ENCODE results near the gene ZNF608.

ZNF608 gene

GRCh38 chr5:124736805-124737188 is 9.6 kb downstream of the ZNF608 start:
- DNase-seq = no peak

DNA sequence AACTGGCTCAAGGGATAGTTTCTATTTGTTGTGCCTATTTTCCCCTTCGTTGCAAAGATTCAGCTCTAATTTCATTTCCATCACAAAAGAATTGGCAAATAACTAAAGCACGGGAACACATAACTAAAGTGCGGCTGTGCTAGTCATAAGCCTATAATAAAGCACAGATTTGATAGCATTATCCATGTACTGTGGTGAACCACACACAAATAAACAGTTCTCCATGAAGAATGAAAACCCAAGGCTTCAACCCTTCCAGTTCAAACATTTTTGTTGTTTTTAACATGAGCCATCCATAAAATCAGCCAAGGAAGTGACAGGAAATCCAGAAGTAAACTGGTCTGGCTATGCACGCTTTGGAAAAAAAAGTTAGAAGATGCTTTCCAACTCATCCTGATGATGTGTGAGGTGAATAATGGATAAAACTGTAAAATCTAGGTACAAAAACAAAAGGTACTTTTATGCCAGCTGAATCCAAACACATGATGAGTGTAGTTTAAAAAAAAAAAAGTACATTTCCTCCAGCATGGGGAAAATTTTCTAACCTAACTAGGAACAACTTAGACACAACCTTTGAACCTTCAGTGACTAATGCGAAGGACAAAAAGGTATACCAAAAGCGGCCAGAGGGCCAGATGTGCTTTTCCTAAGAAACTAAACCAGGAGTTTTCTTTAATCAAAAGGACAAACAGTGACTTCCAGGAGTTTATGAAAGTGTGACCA is 10.2 kb downstream of the ZNF608 start:
- no peak for DNase-seq

GRCh38 chr5:124735169-124735858 is 11.1 kb downstream of the ZNF608 start:
- no peak for DNase-seq

DNA sequence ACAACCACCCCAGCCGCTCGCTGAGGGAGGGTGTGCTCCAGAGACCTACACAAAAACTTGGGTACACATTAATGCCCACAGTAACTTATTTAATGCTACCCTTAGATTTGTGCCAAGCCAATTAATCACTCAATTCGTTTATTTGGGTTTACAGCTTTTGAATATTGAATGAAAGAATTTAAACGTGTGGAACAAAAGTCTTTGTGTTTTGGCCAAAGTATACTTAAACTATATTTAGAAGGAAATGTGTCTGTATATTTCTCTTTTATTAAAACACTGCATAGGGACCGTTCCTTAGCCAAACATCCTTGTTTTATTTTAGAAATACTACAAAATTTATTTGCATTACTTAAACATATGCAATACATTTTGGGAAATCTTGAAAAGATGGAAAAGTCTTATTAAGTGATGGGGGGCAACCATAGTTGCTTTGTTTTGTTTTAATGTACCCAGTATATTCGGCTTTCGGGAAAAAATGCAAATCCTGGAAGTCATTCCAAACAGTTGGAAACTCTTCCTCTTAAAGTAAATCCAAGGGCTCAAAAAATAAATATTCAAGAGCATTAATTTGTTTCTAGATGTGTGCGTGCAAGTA is 11.8 kb downstream of the ZNF608 start:
- DNase-seq = no peak

- no peak for DNase-seq
Measured at GRCh38 chr5:124733329-124733650, 13.1 kb downstream of the ZNF608 start.

- DNase-seq = no peak
Measured at GRCh38 chr5:124732428-124733328, 13.8 kb downstream of the ZNF608 start.

- no peak for DNase-seq
Measured at GRCh38 chr5:124730381-124730780, 16.1 kb downstream of the ZNF608 start.

- no peak for DNase-seq
Measured at GRCh38 chr5:124729720-124730359, 16.6 kb downstream of the ZNF608 start.

DNA sequence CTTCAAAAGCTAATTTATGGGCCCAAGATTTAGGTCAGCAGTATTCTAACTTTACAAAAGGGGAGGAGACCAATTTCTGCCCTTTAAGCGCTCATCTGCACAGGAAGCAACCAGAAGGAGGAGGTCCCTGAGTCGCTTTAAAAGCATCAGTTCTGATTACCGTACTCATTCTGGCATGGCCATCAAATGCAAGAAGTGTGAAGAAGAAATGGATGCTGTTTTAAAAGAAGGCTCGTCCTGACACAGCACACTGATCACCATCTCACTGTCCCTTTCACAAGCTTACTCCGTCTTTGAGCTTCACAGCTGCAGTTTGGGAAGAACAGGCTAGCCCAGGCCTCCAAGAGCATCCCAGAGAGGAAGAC is 17.5 kb downstream of the ZNF608 start:
- no peak for DNase-seq

DNA sequence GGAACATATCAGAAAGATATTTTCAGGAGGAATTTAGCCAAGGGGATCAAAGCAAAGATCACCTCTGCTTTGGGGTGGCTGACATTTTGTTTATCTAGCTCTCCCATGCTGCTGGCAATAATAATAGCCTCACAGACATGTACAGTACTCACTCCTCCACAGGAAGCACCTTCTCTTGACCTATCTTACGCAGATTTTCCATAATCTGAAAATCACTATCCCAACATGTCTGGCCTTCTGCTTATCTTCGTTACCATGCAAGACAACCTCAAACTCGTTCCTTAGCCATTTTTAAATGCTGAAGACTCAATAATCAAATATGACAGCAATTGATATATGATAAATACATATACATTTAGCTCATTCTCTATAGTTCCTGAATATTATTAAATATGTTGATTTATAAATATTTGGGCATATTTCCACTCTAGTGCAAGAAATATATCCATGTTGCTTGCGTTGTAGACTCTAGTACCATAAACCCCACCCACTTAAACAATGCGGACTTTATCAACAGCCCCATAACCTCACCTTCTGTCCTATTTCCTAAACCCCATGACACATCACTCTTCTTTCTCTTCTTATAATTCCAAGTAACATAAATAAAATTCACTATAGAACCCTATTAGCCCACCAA is 18.0 kb downstream of the ZNF608 start:
- no peak for DNase-seq

DNA sequence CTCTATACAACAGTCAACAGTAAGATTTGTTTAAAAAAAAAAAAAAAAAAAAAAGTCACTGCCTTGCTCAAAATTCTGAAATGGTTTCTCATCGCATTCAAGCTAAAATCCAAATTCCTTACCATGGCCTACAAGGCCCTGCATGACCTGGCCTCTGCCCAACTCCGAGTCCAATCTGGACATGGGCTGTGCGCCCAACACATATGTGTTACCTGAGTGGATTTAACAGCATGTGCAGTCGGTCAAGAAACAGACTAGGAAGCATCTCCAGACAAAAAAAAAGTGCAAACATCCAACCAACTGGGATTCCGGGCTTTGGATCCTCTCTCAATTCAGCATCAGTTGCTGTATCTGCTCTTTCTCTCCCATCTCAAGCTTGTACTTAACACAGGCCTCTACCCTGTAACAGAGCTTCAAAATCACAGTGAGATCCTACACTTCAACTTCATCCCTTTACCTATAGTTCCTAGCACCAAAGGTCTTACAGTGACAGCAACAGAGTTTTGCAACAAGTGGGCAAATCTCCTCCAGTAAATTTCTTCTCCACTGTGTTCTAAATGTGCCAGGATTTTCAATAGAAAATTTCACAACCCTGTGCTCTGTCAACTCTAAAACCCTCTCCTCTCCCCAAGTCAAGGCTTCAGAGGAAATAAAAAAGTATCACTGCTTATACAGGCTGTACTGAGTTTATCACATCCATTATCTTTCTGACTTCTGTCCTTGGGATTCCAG is 19.6 kb downstream of the ZNF608 start:
- no peak for DNase-seq

- no peak for DNase-seq
Measured at GRCh38 chr5:124725622-124726258, 20.7 kb downstream of the ZNF608 start.

- DNase-seq = no peak
Measured at GRCh38 chr5:124725040-124725434, 21.4 kb downstream of the ZNF608 start.

GRCh38 chr5:124724357-124725039 is 21.9 kb downstream of the ZNF608 start:
- no peak for DNase-seq

- no peak for DNase-seq
Measured at GRCh38 chr5:124721229-124721735, 25.2 kb downstream of the ZNF608 start.

DNA sequence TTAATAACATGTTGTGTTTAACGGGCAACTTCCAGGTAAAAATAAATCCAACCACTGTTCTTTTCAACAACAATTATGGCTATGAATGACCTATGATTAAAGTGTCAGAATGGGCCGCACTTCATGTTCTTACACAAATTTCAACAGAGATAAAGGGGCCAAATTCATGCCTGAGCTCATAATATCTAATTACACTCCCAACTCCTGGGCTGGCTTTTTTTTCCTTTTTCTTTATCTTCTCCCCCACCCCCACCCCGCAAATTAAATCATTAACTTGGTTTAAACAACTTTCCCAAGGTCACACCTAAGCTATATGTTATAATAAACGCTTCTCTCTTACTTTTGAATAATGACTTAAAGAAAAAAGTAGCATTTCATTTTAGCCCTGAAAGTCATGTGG is 25.8 kb downstream of the ZNF608 start:
- no peak for DNase-seq

DNA sequence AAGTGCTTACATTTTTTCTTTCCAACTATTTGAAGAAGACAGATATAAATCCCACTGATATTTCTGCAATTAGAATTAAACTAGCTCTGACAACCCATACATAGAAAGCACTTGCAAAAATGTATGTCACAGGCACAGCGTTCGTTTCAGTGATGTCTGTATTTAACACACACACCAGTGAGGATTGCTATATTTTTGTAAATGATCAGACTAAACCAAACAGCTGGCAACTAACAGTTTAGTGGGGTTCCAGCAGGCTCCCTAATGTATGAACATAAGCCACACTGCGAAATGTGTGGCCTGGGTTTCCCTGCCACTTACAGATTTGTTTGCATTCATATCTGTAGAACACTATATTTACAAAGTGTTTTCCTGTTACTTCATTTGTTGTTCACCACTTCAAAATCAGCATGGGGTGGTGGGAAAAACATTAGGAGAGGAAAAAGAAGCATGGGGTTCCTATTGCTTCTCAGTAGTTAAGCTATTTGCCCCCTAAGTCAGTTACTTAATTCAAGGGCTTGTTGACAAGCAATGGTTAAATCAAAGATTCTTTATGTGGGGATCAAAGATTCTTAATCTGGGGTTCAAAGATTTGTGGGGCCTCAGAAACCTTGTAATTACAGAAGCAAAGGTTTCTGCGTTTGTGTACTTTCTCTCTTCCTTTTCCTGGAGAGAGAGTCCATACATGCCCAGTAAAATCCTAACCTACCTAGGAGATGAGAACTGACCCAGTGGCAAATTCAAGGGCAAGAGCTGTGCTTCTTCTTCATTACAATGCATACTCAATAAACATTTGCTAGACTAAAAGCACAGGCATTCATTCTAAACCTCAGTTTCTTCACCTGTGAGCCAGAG is 27.1 kb downstream of the ZNF608 start:
- DNase-seq = no peak

DNA sequence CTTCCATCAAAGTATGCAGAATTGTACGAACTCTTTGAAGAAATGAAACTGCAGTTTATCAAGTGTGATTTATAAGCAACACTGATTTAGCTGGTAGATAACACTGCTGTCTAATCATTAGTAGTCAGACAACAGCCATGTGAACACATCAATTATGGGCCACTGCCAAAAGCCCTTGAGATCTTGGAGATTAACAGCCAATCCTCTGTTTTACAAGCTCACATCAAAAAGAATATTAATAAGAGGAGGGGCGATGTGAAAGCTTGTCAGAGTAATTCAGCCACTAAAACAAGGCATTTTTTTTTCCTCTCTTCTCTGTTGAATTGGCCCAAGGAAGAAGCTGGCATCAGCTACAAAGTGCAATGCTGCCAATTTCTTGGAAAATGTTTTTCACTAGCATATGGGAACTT is 28.1 kb downstream of the ZNF608 start:
- DNase-seq = no peak

GRCh38 chr5:124716169-124716568 is 30.3 kb downstream of the ZNF608 start:
- DNase-seq = no peak

Data from NCI-H187 (cell line).